GM23338 (cell line): ENCODE data around the gene ARHGEF1. TPM values are rescaled to one million over a fixed set of nuclear protein-coding genes. Genes with fewer than 3 reads are reported as not detected.

Experiments
- ATAC-seq: fragments of 200-7000 bp; cut with Tn5 transposase; 3 replicates; pipeline ENCODE4 v1.9.1; 2020
- DNase-seq: peaks from one replicate; pipeline ENCODE4 v3.0.0-alpha.2; 2015; ENCODE audit warnings: low spot score
- H2AFZ ChIP-seq: fragments of 200-600 bp; sonication (generic); 2 replicates; pipeline ENCODE4 v1.8.0; 2016; ENCODE audit warnings: antibody characterized with exemption, mild to moderate bottlenecking, moderate library complexity
- H3F3A ChIP-seq: fragments of 200-600 bp; sonication (generic); replicated peaks from 2 replicates; pipeline ENCODE4 v1.8.0; 2017; ENCODE audit warnings: antibody characterized with exemption, mixed run types, low read depth
- H3K27ac ChIP-seq: fragments of 200-600 bp; sonication (generic); 2 replicates; pipeline ENCODE4 v1.6.1; 2016; ENCODE audit warnings: low read depth
- H3K27me3 ChIP-seq: fragments of 200-600 bp; sonication (generic); 2 replicates; pipeline ENCODE4 v1.8.0; 2016; ENCODE audit warnings: mild to moderate bottlenecking, mixed run types, moderate library complexity; ENCODE audit not compliant: insufficient read depth
- H3K36me3 ChIP-seq: fragments of 200-600 bp; sonication (generic); 2 replicates; pipeline ENCODE4 v1.8.0; 2016; ENCODE audit warnings: mild to moderate bottlenecking; ENCODE audit not compliant: insufficient read depth
- H3K4me1 ChIP-seq: fragments of 200-600 bp; sonication (generic); 2 replicates; pipeline ENCODE4 v1.8.0; 2016; ENCODE audit warnings: mild to moderate bottlenecking, moderate library complexity; ENCODE audit not compliant: insufficient read depth
- H3K4me2 ChIP-seq: fragments of 200-600 bp; sonication (generic); 2 replicates; pipeline ENCODE4 v1.7.1; 2017; ENCODE audit warnings: mixed run types
- H3K4me3 ChIP-seq: fragments of 200-600 bp; sonication (generic); 2 replicates; pipeline ENCODE4 v1.6.1; 2016; ENCODE audit warnings: mixed run types
- H3K79me2 ChIP-seq: fragments of 200-600 bp; sonication (generic); replicated peaks from 2 replicates; pipeline ENCODE4 v1.8.0; 2017; ENCODE audit warnings: mild to moderate bottlenecking; ENCODE audit not compliant: insufficient read depth
- H3K9me2 ChIP-seq: fragments of 200-600 bp; sonication (generic); 2 replicates; pipeline ENCODE4 v1.8.0; 2017; ENCODE audit not compliant: insufficient read depth
- H4K20me1 ChIP-seq: fragments of 200-600 bp; sonication (generic); replicated peaks from 2 replicates; pipeline ENCODE4 v1.8.0; 2017; ENCODE audit warnings: mild to moderate bottlenecking; ENCODE audit not compliant: insufficient read depth
- H3K27ac Mint-ChIP-seq: 2 replicates; pipeline ENCODE4 v1.8.0; 2020; ENCODE audit warnings: inconsistent platforms, mild to moderate bottlenecking, moderate library complexity, mixed read lengths
- H3K27me3 Mint-ChIP-seq: 3 replicates; pipeline ENCODE4 v1.8.0; 2022; ENCODE audit warnings: low read depth, mild to moderate bottlenecking, moderate library complexity, mixed read lengths, inconsistent platforms; ENCODE audit not compliant: insufficient read depth, poor library complexity
- H3K36me3 Mint-ChIP-seq: 3 replicates; pipeline ENCODE4 v1.8.0; 2021; ENCODE audit warnings: low read depth, mild to moderate bottlenecking, inconsistent platforms, moderate library complexity, mixed read lengths
- H3K4me1 Mint-ChIP-seq: 3 replicates; pipeline ENCODE4 v1.8.0; 2020; ENCODE audit warnings: mild to moderate bottlenecking, inconsistent platforms, mixed read lengths
- H3K4me3 Mint-ChIP-seq: 3 replicates; pipeline ENCODE4 v1.8.0; 2021; ENCODE audit warnings: moderate library complexity, mild to moderate bottlenecking, inconsistent platforms, mixed read lengths
- H3K9me3 Mint-ChIP-seq: 3 replicates; pipeline ENCODE4 v1.8.0; 2020; ENCODE audit warnings: moderate library complexity, mild to moderate bottlenecking, inconsistent platforms, mixed read lengths
- EZH2 ChIP-seq: fragments of 200-600 bp; sonication (generic); IDR thresholded peaks from one replicate; pipeline ENCODE4 v1.8.0; 2017; ENCODE audit warnings: antibody characterized with exemption, mild to moderate bottlenecking, low read depth; ENCODE audit not compliant: unreplicated experiment
- JUNB ChIP-seq: IDR thresholded peaks from one replicate; pipeline ENCODE4 v1.6.1; 2016; ENCODE audit warnings: antibody characterized with exemption; ENCODE audit not compliant: unreplicated experiment
- polyA plus RNA-seq: library from polyadenylated mRNA; unstranded; fragments of >200 nt; fragmentation: Nextera tagmentation; extraction: Ambion mirVana; gene quantifications from 2 replicates; pipeline ENCODE4 v1.2.1, GENCODE V29; 2016
- total RNA-seq: library from RNA; depleted of rRNA; stranded (reverse); fragments of >200 nt; shearing (Covaris generic); gene quantifications from 2 replicates; pipeline ENCODE4 v1.2.3, GENCODE V29; 2014
- TF ChIP-seq, protein P1 (sequence below): fragments of 250-450 bp; sonication (Bioruptor Pico); IDR thresholded peaks from 2 replicates; pipeline ENCODE4 v1.5.0; 2020; ENCODE audit warnings: mild to moderate bottlenecking, moderate library complexity
- TF ChIP-seq, protein P2 (sequence below): IDR thresholded peaks from one replicate; pipeline ENCODE4 v1.6.1; 2018; ENCODE audit warnings: antibody characterized with exemption; ENCODE audit not compliant: unreplicated experiment

Gene ARHGEF1
- total and polyA plus RNA-seq, 2 experiments from 2014 or later, result 41.3 to 44.7 TPM

DNA sequence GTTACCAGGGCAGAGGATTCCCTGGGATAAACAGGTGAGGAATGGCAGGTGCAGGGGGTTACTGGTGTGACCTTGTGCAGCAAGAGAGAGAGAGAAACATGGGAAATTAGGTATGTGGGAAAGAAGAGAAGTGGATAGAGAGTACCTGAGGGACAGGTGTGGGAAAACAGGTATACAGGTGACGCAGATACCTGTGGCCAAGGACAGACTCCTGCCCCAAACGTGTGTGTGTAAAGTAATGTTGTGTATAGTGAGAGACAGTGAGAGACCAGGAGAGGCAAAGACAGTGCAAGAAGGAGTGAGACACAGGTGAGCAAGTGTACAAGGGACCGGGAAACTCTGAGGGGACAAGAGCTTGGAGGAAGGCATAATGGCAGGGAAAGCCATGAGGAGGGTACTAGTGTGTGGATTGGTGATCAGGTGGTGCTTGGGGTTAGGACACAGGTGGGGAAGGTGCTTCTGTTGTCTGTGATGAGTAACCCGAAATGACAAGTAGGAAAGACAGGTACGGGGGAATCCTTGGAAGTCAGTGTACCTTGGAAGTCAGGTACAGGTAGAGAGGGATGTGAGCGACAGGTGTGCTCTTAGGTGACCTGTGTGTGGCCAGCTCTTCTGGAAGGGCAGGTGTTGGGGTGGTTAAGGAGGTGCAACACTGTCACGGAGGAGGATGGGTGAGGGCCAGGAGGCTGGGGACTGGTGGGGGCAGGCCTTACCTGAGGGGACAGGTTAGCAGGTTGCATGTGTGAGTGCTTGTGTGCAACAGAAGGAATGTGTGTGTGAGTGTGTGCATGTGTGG, 42.4 kb downstream of the ARHGEF1 start:
- H3K4me1 Mint-ChIP-seq, result peaks cover 25% of the 10 kb centered on the region
- H4K20me1 ChIP-seq, result peaks cover 16% of the 10 kb centered on the region; the same call in 1 of the 2 replicates
- no peak overlapping the region for H3K4me2 ChIP-seq
- no peak overlapping the region for H3K27ac Mint-ChIP-seq
- no peaks in the 10 kb centered on the region for H3K79me2 ChIP-seq
- peaks cover 31% of the 10 kb centered on the region for H3K27me3 Mint-ChIP-seq
- H3K4me3 ChIP-seq, result no peak overlapping the region
- H3K27me3 ChIP-seq, result peaks cover 98% of the 10 kb centered on the region
- no peaks in the 10 kb centered on the region; the same call in 2 of the 3 replicates for H3K36me3 Mint-ChIP-seq
- H3K4me1 ChIP-seq, result peaks cover 14% of the 10 kb centered on the region; the same call in 1 of the 2 replicates
- no peak overlapping the region for H2AFZ ChIP-seq
- no peak for ATAC-seq
- peaks cover 15% of the 10 kb centered on the region for H3F3A ChIP-seq
- no peak overlapping the region for H3K27ac ChIP-seq
- H3K9me2 ChIP-seq, result no peaks in the 10 kb centered on the region
- H3K36me3 ChIP-seq, result no peaks in the 10 kb centered on the region
- no peak overlapping the region for H3K4me3 Mint-ChIP-seq
- DNase-seq, result no peak
- peaks cover 3% of the 10 kb centered on the region; the same call in 1 of the 3 replicates for H3K9me3 Mint-ChIP-seq
- peak; percentile 38 for TF ChIP-seq EZH2
- TF ChIP-seq, protein P1, sequence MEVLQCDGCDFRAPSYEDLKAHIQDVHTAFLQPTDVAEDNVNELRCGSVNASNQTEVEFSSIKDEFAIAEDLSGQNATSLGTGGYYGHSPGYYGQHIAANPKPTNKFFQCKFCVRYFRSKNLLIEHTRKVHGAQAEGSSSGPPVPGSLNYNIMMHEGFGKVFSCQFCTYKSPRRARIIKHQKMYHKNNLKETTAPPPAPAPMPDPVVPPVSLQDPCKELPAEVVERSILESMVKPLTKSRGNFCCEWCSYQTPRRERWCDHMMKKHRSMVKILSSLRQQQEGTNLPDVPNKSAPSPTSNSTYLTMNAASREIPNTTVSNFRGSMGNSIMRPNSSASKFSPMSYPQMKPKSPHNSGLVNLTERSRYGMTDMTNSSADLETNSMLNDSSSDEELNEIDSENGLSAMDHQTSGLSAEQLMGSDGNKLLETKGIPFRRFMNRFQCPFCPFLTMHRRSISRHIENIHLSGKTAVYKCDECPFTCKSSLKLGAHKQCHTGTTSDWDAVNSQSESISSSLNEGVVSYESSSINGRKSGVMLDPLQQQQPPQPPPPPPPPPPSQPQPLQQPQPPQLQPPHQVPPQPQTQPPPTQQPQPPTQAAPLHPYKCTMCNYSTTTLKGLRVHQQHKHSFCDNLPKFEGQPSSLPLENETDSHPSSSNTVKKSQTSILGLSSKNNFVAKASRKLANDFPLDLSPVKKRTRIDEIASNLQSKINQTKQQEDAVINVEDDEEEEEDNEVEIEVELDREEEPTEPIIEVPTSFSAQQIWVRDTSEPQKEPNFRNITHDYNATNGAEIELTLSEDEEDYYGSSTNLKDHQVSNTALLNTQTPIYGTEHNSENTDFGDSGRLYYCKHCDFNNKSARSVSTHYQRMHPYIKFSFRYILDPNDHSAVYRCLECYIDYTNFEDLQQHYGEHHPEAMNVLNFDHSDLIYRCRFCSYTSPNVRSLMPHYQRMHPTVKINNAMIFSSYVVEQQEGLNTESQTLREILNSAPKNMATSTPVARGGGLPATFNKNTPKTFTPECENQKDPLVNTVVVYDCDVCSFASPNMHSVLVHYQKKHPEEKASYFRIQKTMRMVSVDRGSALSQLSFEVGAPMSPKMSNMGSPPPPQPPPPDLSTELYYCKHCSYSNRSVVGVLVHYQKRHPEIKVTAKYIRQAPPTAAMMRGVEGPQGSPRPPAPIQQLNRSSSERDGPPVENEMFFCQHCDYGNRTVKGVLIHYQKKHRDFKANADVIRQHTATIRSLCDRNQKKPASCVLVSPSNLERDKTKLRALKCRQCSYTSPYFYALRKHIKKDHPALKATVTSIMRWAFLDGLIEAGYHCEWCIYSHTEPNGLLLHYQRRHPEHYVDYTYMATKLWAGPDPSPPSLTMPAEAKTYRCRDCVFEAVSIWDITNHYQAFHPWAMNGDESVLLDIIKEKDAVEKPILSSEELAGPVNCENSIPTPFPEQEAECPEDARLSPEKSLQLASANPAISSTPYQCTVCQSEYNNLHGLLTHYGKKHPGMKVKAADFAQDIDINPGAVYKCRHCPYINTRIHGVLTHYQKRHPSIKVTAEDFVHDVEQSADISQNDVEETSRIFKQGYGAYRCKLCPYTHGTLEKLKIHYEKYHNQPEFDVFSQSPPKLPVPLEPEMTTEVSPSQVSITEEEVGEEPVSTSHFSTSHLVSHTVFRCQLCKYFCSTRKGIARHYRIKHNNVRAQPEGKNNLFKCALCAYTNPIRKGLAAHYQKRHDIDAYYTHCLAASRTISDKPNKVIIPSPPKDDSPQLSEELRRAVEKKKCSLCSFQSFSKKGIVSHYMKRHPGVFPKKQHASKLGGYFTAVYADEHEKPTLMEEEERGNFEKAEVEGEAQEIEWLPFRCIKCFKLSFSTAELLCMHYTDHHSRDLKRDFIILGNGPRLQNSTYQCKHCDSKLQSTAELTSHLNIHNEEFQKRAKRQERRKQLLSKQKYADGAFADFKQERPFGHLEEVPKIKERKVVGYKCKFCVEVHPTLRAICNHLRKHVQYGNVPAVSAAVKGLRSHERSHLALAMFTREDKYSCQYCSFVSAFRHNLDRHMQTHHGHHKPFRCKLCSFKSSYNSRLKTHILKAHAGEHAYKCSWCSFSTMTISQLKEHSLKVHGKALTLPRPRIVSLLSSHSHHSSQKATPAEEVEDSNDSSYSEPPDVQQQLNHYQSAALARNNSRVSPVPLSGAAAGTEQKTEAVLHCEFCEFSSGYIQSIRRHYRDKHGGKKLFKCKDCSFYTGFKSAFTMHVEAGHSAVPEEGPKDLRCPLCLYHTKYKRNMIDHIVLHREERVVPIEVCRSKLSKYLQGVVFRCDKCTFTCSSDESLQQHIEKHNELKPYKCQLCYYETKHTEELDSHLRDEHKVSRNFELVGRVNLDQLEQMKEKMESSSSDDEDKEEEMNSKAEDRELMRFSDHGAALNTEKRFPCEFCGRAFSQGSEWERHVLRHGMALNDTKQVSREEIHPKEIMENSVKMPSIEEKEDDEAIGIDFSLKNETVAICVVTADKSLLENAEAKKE, result no peak

DNA sequence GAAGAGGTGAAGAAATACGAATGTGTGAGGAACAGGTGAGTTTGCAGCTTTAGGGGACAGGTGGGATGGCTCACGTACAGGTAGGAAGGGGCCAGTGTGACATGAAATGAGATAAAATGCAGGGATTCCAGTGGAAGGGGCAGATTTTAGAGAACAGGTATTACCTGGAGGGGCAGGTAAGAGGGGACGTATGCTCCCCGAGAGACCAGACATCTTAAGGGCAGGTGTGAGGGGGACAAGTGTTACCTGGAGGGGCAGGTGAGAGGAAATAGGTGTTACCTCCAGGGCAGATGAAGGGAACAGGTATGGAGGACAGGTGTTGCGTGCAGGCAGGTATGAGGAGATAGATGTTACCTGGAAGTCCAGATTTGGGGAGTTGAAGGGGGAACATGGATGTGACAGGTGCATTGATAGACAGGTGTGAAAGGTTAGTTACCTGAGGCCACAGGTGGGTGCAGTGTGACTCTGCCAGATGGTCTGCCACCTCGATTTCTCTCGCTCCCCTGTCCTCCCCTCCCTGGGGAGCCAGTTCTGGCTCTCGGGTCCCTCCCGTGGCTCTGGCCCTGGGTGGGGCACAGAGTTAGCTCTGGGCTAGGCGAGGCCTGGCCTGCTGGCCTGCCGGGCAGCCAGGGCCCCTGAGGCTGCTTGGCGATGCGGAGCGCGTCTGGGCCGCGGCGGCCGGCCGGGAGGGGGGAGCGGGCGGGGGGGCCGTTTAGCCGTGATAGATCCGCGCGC, 43.2 kb downstream of the ARHGEF1 start:
- Mint-ChIP-seq H3K27ac (no peak overlapping the region), H3K27me3 (peaks cover 39% of the 10 kb centered on the region), H3K36me3 (no peaks in the 10 kb centered on the region; the same call in 2 of the 3 replicates), H3K4me3 (no peak overlapping the region), H3K4me1 (peaks cover 30% of the 10 kb centered on the region), H3K9me3 (peaks cover 3% of the 10 kb centered on the region; the same call in 1 of the 3 replicates)
- Histone ChIP-seq H3K4me1 (peaks cover 18% of the 10 kb centered on the region; the same call in 1 of the 2 replicates), H3K79me2 (no peaks in the 10 kb centered on the region), H3K4me2 (no peak overlapping the region), H3F3A (peaks cover 20% of the 10 kb centered on the region), H3K9me2 (no peaks in the 10 kb centered on the region), H2AFZ (no peak overlapping the region), H3K27ac (no peak overlapping the region), H3K4me3 (no peak overlapping the region), H3K27me3 (peaks cover 98% of the 10 kb centered on the region), H4K20me1 (peaks cover 19% of the 10 kb centered on the region; the same call in 1 of the 2 replicates), H3K36me3 (no peaks in the 10 kb centered on the region)
- TF ChIP-seq EZH2, result peak; percentile 26
- TF ChIP-seq, protein P2, sequence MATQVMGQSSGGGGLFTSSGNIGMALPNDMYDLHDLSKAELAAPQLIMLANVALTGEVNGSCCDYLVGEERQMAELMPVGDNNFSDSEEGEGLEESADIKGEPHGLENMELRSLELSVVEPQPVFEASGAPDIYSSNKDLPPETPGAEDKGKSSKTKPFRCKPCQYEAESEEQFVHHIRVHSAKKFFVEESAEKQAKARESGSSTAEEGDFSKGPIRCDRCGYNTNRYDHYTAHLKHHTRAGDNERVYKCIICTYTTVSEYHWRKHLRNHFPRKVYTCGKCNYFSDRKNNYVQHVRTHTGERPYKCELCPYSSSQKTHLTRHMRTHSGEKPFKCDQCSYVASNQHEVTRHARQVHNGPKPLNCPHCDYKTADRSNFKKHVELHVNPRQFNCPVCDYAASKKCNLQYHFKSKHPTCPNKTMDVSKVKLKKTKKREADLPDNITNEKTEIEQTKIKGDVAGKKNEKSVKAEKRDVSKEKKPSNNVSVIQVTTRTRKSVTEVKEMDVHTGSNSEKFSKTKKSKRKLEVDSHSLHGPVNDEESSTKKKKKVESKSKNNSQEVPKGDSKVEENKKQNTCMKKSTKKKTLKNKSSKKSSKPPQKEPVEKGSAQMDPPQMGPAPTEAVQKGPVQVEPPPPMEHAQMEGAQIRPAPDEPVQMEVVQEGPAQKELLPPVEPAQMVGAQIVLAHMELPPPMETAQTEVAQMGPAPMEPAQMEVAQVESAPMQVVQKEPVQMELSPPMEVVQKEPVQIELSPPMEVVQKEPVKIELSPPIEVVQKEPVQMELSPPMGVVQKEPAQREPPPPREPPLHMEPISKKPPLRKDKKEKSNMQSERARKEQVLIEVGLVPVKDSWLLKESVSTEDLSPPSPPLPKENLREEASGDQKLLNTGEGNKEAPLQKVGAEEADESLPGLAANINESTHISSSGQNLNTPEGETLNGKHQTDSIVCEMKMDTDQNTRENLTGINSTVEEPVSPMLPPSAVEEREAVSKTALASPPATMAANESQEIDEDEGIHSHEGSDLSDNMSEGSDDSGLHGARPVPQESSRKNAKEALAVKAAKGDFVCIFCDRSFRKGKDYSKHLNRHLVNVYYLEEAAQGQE, result no peak
- no peak for TF ChIP-seq JUNB
- no peak for ATAC-seq
- no peak for DNase-seq
